ENCODE data around the gene DR1. TPM values are rescaled to one million over a fixed set of nuclear protein-coding genes. Genes with fewer than 3 reads are reported as not detected.

Gene DR1
- total RNA-seq, 4 donors from 2014 or later: 26.8 to 59.1 (median 37.9) TPM

- in situ Hi-C loops (cut with MboI; ENCODE audit: low sequenced_read_pairs in 4 of 4) (loop anchor here in 3 of 4 donors (25.0 kb wide), 4 partner anchors 88 to 538 kb away; no protein-coding TSS in a partner anchor), intact Hi-C loops (cut with DNase I; ENCODE audit: low total_unique reads) (no loop called here)
- ATAC-seq (no peak), DNase-seq (no peak)
- Histone ChIP-seq H3K4me1 (no peaks in the 10 kb centered on the region), H3K36me3 (no peaks in the 10 kb centered on the region), H3K9me3 (no peaks in the 10 kb centered on the region), H3K4me3 (no peak overlapping the region), H3K27me3 (no peaks in the 10 kb centered on the region), H3K27ac (no peak overlapping the region)
- TF ChIP-seq POLR2A (IDR thresholded peaks at IDR 0.05) (no peak), CTCF (IDR thresholded peaks at IDR 0.05 in 4 of 5, conservative IDR thresholded peaks at IDR 0.05 in 1 of 5) (no peak)
Measured at GRCh38 chr1:93324486-93325464, 20.9 kb upstream of the DR1 start.

- no peaks in the 10 kb centered on the region for H3K9me3 ChIP-seq
- ATAC-seq: no peak
Measured at GRCh38 chr1:93328809-93329760, 16.6 kb upstream of the DR1 start.

GRCh38 chr1:93330196-93330595 lies 15.5 kb upstream of the DR1 start:
- intact Hi-C loops (cut with DNase I; ENCODE audit: low total_unique reads): no loop called here
- in situ Hi-C loops (cut with MboI; ENCODE audit: low sequenced_read_pairs in 4 of 4): no loop called here
- no peaks in the 10 kb centered on the region for H3K27me3 ChIP-seq

More at GRCh38 chr1:93328809-93329760, 16.6 kb upstream of the DR1 start:
- intact Hi-C loops (cut with DNase I; ENCODE audit: low total_unique reads): no loop called here
- no peaks in the 10 kb centered on the region for H3K27me3 ChIP-seq
- TF ChIP-seq POLR2A (IDR thresholded peaks at IDR 0.05) (no peak), CTCF (IDR thresholded peaks at IDR 0.05 in 4 of 5, conservative IDR thresholded peaks at IDR 0.05 in 1 of 5) (no peak)
- in situ Hi-C loops (cut with MboI; ENCODE audit: low sequenced_read_pairs in 4 of 4): no loop called here
- H3K27ac ChIP-seq: no peak overlapping the region
- no peak for DNase-seq
- H3K4me3 ChIP-seq: no peak overlapping the region
- no peaks in the 10 kb centered on the region for H3K4me1 ChIP-seq
- H3K36me3 ChIP-seq: no peaks in the 10 kb centered on the region

GRCh38 chr1:93330617-93331016 lies 15.1 kb upstream of the DR1 start:
- intact Hi-C loops (cut with DNase I; ENCODE audit: low total_unique reads): no loop called here
- TF ChIP-seq CTCF (IDR thresholded peaks at IDR 0.05 in 4 of 5, conservative IDR thresholded peaks at IDR 0.05 in 1 of 5) (no peak), POLR2A (IDR thresholded peaks at IDR 0.05) (no peak)
- H3K27me3 ChIP-seq: no peaks in the 10 kb centered on the region
- no peak overlapping the region for H3K4me3 ChIP-seq
- ATAC-seq (no peak), DNase-seq (no peak)
- H3K36me3 ChIP-seq: no peaks in the 10 kb centered on the region
- no peaks in the 10 kb centered on the region for H3K4me1 ChIP-seq
- no peaks in the 10 kb centered on the region for H3K9me3 ChIP-seq
- in situ Hi-C loops (cut with MboI; ENCODE audit: low sequenced_read_pairs in 4 of 4): no loop called here
- no peak overlapping the region for H3K27ac ChIP-seq

More at GRCh38 chr1:93330196-93330595, 15.5 kb upstream of the DR1 start:
- Histone ChIP-seq H3K9me3 (no peaks in the 10 kb centered on the region), H3K36me3 (no peaks in the 10 kb centered on the region), H3K4me3 (no peak overlapping the region), H3K4me1 (no peaks in the 10 kb centered on the region), H3K27ac (no peak overlapping the region)
- ATAC-seq (no peak), DNase-seq (no peak)
- no peak for TF ChIP-seq CTCF (IDR thresholded peaks at IDR 0.05 in 4 of 5, conservative IDR thresholded peaks at IDR 0.05 in 1 of 5)
- no peak for TF ChIP-seq POLR2A (IDR thresholded peaks at IDR 0.05)

All from gastrocnemius medialis (tissue), 4 donors.